ENCODE data around the gene RFNG. TPM values are rescaled to one million over a fixed set of nuclear protein-coding genes. Genes with fewer than 3 reads are reported as not detected.

RFNG gene
- total RNA-seq, 1 experiment from 2014 or later = 18.6 TPM

DNA sequence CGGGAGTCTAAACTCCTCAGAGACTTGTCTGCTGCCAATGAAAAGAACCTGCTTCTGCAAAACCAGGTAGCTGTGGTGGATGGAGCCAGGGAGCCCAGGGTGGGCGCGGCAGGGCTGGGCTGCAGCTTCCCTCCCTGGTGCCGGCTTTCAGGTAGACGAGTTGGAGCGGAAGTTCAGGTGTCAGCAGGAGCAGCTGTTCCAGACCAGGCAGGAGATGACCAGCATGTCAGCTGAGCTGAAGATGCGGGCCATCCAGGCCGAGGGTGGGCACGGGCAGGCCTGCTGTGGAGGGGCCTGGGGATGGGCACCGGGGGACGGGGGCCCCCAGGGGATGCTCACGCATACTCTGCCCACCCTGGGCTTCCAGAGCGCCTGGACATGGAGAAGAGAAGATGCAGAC lies 23.4 kb downstream of the RFNG start:
- no peak for DNase-seq (ENCODE audit: low read depth)

DNA sequence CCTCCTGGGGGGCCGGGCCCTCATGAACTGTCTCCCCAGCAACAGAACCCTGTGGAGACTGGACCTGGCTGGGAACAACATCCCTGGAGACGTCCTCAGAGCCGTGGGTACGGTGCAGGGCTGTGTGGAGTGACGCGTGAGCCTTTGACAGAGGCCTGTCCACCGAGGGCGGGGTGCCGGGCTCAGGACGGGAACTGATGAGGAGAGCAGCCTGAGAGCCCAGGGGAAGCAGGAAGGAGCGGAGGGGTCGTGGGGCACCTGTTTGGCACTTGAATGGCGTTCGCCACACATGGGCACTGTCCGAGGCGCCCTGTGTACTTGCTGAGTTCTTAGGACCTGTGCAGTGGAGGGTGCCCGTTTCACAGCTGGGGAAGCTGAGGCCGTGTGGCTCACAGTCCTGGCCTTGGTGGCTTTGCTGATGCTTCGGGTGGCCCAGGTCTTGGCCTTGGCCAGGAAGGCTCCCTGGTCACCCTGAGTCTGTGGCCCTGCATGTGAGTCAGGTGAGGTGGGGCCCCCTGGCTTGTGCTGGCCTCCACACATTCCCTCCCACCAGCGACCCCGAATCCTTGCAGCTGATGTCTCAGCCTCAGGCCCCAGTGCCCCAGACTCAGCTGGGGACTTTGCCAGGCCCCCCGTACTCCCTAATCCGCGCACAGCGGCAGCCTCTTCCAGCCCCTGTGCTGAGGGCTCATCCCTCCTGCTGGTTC lies 26.1 kb downstream of the RFNG start:
- no peak for DNase-seq (ENCODE audit: low read depth)

DNA sequence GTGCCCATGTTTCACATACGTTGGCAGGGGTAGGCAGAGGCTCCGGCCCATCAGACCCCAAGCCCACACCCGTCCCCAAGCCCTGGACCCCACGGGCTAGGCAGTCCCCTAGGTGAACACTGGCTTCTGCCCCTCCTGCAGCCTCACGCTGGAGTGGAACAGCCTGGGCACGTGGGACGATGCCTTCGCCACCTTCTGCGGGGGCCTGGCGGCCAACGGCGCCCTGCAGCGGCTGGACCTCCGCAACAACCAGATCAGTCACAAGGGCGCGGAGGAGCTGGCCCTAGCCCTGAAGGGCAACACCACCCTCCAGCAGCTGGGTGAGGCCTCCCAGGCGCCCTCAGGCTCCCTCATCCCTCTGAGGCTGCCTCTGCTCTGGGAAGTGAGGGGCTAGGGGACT lies 26.8 kb downstream of the RFNG start:
- no peak for DNase-seq (ENCODE audit: low read depth)

DNA sequence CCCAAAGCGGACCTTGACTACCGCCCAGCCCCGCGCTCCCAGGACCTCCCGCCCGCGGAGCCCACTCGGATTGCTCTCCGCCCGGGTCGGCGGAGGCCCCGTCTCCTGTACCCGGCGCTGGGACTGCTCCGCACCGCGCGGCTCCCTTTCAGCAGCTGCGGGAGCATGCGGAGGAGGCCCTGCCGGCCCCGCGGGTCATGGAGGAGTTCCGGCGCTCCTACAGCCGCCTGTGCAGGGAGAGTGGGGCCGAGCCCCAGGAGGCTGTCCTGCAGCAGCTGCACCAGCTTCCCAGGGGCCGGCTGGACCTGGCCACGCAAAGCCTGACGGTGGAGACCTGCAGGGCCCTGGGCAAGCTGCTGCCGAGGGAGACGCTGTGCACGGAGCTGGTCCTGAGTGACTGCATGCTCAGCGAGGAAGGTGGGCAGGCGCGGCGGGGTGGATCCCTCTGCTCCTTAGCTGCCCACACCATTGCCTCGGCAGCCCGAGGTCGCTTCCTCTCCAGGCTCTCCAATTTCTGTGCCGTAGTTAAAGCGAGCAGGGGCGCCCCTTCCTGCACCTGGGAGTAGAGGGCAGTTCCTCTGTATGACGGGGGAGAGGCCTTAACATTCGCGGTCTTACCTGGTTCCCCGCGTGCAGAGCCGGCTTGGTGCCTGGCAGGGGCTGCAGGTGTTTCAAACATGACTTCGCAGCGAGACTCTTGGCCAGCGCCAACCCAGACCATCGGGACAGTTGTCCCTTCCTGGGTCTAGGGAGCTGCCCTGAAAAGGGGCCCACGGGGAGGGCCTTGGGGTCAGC lies 28.0 kb downstream of the RFNG start:
- peak; percentile 25 for DNase-seq (ENCODE audit: low read depth)

DNA sequence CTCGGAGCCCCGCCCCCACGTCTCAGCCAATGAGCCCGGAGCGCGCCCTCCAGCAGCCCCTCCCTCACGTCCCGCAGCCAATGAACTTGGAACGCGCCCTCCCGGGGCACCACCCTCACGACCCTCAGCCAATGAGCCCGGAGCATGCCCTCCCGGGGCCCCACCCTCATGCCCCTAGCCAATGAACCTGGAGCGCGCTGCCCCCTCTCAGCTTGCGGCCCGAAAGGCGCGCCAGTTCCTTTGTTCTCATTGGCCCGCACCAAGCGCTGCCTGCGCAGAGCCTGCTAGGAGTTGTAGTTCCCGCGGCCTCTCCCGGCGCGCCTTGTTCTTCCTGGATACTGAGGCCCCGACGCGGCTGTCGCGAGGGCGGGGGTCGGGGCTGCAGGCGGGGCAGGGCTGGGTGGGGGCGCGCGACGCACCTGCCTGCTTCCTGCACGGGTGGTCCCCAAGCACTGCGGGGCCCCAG lies 28.6 kb downstream of the RFNG start, which contains the start of gene LRRC45:
TSS of gene LRRC45 (plus strand) at position 325 of the 466 bp plus-strand sequence. CDS start 339 bp downstream, outside the sequence.
- DNase-seq (ENCODE audit: low read depth) = peak; percentile 99

DNA sequence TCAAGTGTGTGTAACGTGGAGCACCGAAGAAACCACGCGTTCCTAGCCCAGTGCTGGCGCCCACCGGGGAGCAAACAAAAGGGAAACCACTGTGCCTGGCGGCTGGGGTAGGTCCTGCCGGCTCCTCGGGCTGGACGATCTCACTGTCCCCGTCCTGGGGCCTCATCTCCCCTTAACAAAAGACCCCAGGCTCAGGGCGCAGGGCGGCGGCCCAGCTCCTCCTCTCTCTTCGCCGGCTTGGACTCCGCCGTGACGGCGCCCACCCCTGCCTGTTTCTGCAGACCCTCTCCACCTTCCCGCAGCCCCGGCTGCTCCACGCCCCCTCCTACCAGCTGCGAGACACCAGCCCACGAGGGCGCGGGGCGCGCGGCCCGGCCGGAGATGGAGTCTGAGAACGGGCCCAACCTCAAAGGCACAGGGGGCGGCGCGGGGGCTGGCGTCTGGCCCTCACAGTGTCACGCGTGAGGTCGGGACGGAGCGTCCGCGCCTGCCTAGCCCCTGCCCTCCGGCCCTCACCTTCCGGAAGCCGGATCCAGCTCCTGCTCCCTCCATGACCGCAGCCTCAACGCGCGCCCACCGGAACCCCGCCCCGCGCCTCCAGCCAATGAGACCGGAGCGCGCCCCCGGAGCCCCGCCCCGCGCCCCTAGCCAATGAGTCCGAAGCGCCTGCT lies 29.2 kb downstream of the RFNG start, which contains the start of gene CENPX:
TSS of gene CENPX (minus strand) at position 569 of the 671 bp plus-strand sequence. CDS start at position 552, 17 bp downstream.
- peak; percentile 23 for DNase-seq (ENCODE audit: low read depth)

DNA sequence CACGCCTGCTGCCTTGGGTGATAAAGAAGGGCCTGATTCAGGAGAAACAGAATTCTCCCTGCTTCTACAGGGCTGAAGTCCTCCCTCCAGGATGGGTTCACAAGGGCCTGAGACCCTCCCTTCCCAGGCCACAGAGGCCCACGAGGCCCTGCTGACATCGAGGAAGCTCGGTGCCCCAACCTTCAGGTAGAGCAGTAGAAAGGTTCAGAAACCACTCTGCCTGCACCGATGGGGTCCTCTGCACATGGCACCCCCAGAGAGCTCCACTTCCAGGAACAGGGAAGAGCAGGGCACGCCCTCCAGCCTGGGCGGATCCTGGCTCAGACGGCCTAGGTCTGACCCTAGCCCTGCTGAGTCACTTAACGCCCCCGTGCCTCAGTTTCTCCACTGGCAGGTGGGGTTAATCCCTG lies 29.7 kb downstream of the RFNG start:
- DNase-seq (ENCODE audit: low read depth) = no peak

DNA sequence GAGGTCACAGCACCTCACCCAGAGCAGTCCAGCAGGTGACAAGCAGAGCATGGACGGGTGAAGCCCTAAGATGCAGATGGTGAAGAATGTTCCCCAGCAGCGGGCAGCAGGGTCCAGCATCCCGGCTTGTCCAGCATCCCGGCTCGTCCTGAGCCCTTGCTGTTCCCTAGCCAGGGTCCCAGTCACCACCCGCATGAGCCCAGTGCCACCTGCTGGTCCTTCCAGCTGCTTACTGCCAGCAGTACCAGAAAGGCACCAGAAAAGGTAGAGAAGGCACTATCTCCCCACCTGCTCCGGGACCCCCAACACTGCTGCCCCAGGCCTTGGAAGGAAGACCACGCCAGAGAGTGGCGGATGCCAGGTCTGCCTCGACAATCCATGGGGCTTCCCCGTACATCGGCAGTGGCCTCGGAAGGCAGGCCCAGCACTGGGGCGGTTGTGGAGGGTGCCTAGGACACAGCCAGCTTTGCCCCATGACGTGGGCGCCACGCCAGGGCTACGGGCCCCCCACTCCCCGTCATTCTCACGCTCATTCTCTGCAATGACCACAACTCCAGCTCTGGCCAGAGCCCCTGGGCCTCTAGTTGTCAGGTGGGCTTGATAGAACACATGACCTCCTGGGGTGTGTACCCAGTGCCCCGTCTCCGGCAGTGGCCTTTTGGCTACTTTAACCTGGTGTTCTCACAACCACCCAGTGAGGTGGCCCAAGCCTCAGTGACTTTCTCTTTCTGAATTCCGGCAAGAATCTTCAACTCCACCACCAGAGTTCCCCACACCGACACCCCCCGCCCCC lies 30.3 kb downstream of the RFNG start:
- peak; percentile 82 for DNase-seq (ENCODE audit: low read depth)

DNA sequence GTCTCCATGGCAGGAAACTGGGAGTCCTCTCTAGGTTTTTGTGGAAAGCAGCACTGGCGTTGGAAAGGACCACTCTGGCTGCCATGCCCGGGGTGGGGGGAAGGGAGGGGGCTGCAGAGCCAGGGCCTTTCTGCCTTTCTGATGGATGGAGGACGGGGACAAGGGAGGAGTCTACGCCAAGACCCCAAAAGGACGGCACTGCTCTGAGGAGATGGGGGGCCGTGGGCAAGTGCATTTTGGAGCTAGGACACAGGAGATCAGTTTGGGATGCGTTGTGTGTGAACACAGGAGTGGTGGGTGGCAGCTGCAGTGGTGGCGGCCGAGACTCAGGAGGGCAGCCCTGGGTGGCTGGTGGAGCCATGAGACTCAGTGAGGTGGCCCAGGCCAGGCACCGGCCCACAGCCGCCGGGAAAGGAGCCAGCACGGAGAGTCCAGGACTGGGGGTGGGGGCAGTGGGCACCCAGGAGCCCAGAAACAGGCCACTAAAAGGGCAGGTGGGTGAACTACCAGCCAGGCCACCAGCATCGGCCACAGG lies 31.0 kb downstream of the RFNG start:
- DNase-seq (ENCODE audit: low read depth) = no peak

DNA sequence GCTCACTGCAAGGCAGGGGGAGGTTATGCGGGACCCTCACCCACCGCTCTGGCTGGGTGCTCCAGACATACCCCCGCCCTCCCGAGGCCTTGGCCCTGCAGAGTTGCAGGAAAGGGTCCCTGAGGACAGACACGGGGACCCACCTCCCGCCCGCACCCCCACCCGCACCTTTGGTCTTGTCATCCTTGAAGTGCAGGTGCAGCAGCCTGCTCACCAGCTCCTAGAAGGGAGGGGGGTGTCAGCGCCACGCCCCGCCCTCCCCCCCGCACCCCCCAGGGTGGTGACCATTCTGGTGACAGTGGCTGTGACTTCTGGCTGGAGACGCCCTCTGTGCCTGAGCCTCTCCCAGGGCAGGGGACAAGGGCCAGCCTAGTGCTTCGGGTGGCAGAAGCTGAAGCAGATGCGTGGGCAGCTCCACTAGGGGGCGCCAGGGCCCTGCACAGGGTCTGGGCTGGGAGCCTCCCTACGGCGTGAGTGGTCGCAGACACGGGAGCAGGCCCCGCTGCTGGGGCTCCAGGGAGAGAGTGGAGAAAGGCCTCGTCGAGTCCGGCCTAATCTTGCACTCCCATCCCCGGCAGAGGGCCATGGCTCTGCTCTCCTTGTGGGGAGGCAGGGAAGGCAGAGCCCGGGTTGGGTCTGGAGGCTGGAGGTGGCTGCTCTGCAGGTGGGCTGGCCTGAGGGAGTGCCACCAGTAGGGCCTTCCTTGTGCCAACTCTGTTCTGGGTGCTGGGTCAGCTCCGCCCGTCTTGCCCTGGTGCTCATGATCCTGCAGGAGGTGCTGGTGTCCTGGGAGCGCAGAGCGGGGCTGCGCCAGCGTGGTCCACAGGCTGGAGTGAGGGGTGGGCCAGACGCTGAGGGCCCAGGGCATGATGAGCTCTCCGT lies 31.7 kb downstream of the RFNG start:
- peak; percentile 23 for DNase-seq (ENCODE audit: low read depth)

DNA sequence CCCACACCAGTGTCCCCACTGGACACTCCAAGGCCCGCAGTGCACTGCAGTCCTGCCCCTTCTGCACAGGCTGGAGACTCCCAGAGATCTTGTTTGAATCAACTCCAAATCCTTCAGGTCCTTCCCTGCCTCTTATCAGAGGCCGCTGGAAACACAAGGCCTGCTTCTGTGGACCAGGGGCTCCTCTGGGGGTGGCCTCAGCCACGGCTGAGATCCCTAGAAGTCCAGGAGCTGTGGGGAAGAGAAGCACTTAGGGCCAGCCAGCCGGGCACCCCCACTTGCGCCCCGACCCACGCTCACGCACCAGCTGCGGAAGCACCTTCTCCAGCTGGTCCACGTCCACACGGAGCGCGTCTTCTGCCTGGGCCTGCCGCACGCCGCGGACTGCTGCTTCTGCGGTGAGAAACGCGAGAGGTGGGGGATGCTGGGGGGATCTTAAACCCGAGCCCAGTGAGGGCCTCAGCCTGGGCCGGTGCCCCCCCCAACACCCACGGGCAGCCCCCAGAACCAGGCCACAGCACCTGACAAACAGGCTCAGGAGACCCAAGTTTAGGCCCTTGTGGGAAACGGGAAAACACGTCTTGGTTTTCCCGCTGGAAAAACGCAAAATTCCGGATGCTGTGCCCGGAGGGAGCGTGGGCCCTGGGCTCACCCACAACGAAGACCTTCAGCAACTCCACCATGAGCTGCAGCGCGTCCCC lies 32.5 kb downstream of the RFNG start:
- DNase-seq (ENCODE audit: low read depth) = no peak

DNA sequence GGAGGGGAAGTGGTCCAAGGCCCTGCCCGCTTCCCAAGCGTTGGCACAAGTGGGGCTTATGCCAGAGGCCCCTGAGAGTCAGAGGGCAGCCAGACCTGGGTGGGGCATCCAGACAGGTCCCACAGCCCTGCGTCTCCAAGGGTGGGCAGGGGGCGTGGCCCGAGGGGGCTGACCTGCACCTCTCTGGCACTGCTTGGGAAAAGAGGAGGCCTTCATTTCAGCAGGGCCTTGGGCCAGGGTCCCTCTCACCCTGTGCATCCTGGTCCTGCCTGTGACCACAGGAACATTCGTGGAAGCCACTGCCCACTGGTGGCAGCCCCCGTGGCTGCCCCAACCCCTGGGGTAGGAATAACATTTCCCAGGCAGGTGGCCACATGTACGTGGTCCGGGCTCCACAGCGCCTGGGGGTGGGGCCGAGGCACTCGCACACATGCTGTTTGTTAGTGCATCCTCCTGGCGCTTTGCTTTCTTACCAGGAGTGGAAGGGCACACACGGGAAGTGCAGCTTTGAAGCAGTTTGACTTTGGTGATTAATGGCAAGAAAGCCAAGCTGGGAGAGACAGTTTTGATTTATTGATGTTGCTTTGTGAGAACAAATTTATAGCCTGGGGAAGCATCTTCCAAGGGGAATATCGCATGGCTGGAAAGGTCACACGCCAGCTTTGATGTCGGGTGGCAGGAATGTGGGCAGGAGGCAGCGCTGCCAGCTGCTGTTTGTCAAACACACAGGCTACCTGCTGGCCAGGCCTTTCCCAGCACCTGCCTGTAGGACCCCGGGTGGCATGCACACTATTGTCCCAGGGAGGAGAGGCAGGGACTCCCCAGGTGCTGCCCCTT lies 33.2 kb downstream of the RFNG start:
- peak; percentile 61 for DNase-seq (ENCODE audit: low read depth)

DNA sequence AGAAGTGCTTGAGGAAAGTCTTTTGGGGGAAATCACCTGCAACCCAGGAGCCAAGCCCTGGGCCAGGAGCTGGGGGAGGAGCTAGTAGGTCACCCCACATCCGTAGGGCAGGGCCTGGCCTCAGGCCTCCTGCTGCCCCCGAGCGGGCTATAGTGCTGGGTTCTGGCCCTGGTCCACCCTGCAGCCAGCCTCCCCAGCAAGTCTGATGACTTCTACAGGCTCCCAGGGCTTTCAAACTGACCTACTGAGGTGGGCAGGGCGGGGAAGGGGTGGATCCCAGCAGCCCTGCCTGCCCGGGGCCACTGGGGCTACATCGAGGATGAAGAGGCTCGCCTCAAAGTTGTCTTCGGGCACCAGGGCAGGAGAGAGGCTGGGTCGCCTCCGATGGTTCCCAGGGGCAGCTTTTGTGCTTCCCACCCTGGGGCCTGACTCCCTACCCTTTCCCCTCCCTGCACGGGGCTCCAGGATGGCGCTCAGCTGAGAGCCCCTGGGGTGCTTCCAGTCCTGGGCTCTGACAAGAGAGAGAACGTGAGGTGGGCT lies 33.9 kb downstream of the RFNG start:
- no peak for DNase-seq (ENCODE audit: low read depth)

DNA sequence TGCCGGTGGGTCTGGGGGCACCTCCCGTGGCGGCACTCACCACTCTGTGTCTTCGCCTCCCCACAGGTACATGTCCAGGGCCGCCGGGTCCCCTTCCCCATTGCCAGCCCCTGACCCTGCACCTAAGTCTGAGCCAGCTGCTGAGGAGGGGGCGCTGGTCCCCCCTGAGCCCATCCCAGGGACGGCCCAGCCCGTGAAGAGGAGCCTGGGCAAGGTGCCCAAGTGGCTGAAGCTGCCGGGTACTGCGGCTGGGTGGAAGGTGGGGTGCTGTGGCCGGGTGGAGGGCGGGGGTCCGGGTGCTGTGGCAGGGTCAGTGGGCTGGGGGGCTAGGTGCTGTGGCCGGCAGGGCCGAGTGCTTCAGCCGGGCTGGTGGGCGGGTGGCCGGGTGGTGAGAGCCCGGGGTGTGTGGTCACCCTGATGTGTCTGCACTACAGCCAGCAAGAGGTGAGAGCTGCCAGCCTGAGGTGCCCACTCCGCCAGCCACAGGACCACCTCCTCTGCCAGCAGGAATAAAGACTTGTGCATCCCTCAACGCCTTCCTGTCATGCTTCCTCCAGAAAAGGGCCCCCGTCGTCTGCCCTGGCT lies 34.6 kb downstream of the RFNG start:
- DNase-seq (ENCODE audit: low read depth) = no peak

DNA sequence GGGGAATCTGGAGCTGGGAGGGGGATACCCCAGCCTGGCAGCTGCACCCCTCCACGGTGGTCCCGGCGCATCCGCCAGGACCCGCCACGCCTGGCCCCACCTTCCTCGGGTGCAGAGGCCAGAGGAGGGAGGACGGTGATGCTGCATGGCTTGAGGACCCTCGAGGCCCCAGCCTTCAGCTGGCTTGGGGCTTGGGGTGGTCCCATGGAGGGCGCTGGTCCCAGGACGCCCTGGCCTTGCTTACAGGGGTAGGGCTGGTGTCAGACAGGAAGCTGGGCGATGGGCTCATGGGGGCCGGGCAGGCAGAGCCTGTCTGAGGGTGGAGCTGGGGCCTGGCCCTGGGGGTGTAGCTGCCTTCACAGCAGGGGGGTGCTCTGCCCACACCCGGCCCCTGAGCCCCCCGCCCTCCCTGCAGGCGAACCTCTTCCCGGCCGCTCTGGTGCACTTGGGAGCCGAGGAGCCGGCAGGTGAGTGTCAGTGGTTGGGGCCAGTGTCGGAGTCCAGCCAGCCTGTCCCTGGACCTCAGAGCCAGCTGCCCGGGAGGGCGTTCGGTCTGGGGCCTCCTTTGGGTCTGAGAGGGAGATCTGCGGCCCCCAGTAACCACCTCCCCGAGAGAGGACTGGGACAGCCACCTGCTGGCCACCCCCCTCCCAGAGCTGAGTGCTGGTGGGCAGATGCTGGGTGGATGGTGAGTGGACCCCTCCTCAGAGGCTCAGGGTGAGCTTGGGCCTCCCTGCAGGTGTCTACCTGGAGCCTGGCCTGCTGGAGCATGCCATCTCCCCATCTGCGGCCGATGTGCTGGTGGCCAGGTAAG lies 35.3 kb downstream of the RFNG start:
- DNase-seq (ENCODE audit: low read depth) = no peak

DNA sequence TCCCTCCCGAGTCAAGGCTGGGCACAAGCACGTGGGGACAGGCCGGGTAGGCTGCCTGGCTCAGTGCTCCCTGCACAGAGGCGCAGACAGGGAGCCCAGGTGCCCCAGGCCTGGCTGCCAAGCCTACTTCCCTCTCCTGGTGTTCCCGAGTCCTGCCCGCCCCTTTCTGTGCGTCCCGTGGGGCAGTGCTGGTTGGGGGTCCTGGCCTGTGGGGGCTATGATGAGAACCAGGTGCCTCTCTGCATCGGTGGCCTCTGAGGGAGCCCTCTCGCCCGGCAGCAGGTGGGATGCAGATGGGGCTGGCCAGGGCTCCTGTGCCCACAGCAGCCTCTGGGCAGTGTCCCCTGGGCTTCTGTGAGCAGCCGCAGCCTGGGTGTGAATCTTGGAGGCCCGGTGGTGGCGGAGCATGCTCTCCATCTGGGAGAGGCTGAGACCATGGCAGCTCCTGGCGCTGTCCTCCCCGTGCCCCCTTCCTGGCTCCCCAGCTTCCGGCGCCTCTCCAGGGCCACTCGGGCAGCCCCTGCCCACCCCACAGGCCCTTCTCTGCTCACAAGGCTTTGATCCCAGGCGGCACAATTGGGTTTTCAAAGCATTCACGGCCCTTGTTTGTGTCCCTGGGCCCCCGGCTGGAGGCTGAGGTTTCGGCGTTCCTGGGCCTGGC lies 36.2 kb downstream of the RFNG start:
- no peak for DNase-seq (ENCODE audit: low read depth)

DNA sequence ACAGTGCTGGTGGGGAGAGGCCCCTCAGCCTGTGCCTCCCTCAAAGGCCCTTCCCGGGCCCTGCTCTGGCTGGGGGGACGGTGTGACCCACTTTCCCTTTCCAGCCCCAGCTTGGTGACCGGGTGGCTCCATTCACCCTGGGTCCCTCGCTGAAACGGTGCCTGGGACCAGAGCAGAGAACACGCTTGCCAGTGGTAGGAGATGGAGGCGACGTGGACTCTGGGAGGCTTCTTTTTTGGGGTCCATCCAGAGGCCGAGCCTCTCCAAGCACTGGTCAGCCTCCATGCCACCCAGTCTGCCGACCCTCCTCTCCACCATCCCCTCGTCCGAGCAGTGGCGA lies 36.7 kb downstream of the RFNG start:
- no peak for DNase-seq (ENCODE audit: low read depth)
